Islet of Langerhans (tissue), 1 donor: ENCODE results near the gene ZNF407.
"Not testable (repeated sequence)": the region's sequence is repeated elsewhere in the genome, so short reads cannot be mapped to it uniquely, and the experiment has no call there.

ENCODE experiments used
- FAIRE-seq: peaks from one replicate; lab custom pipeline; 2011; peaks lifted over from hg19 to GRCh38; lab: Jason Lieb, UNC

ZNF407 gene

GRCh38 chr18:74597662-74598349 lies at the start of gene ZNF407:
ZNF407 (plus strand) TSS chr18:74597870; CDS start chr18:74631020, 33,150 bp downstream.
- no peak for FAIRE-seq

- FAIRE-seq: no peak
Observed at GRCh38 chr18:74549591-74550104, 48.0 kb upstream of the ZNF407 start.

- no peak for FAIRE-seq
Observed at GRCh38 chr18:74550886-74551285, 46.8 kb upstream of the ZNF407 start.

GRCh38 chr18:74551452-74551851 lies 46.2 kb upstream of the ZNF407 start:
- no peak for FAIRE-seq

- FAIRE-seq: peak; percentile 61
Observed at GRCh38 chr18:74551936-74552555, 45.6 kb upstream of the ZNF407 start.

GRCh38 chr18:74556126-74556525 lies 41.5 kb upstream of the ZNF407 start:
- no peak for FAIRE-seq

GRCh38 chr18:74558096-74558495 lies 39.6 kb upstream of the ZNF407 start:
- FAIRE-seq: no peak

- FAIRE-seq: no peak
Observed at GRCh38 chr18:74562131-74562730, 35.4 kb upstream of the ZNF407 start.

- no peak for FAIRE-seq
Observed at GRCh38 chr18:74562775-74563174, 34.9 kb upstream of the ZNF407 start.

- no peak for FAIRE-seq
Observed at GRCh38 chr18:74563999-74564398, 33.7 kb upstream of the ZNF407 start.

GRCh38 chr18:74565164-74565563 lies 32.5 kb upstream of the ZNF407 start:
- not testable (repeated sequence) for FAIRE-seq

GRCh38 chr18:74565993-74566392 lies 31.7 kb upstream of the ZNF407 start:
- not testable (repeated sequence) for FAIRE-seq

- no peak for FAIRE-seq
Observed at GRCh38 chr18:74567822-74568221, 29.8 kb upstream of the ZNF407 start.

GRCh38 chr18:74569401-74569800 lies 28.3 kb upstream of the ZNF407 start:
- FAIRE-seq: no peak

- FAIRE-seq: no peak
Observed at GRCh38 chr18:74570266-74570665, 27.4 kb upstream of the ZNF407 start.

GRCh38 chr18:74571895-74572680 lies 25.6 kb upstream of the ZNF407 start:
- no peak for FAIRE-seq

- no peak for FAIRE-seq
Observed at GRCh38 chr18:74573053-74573452, 24.6 kb upstream of the ZNF407 start.

GRCh38 chr18:74574916-74575315 lies 22.8 kb upstream of the ZNF407 start:
- FAIRE-seq: no peak

- FAIRE-seq: no peak
Observed at GRCh38 chr18:74577019-74577418, 20.7 kb upstream of the ZNF407 start.

GRCh38 chr18:74579496-74580065 lies 18.1 kb upstream of the ZNF407 start:
- FAIRE-seq: no peak

- no peak for FAIRE-seq
Observed at GRCh38 chr18:74582642-74583041, 15.0 kb upstream of the ZNF407 start.

GRCh38 chr18:74587441-74587840 lies 10.2 kb upstream of the ZNF407 start:
- no peak for FAIRE-seq
